DND-41 (cell line): Measurements from ENCODE around the gene ATXN1.

Source experiments
- ATAC-seq: fragments of 200-7000 bp; cut with Tn5 transposase; 3 replicates; pipeline ENCODE4 v1.9.1; 2021; ENCODE audit warnings: low read depth; ENCODE audit not compliant: insufficient read depth
- DNase-seq: peaks from one replicate; pipeline ENCODE4 v3.0.0-alpha.2; 2020
- H2AFZ ChIP-seq: 2 replicates; pipeline ENCODE4 v1.6.0; 2012; ENCODE audit warnings: low read depth, low read length
- H3K27ac ChIP-seq: 2 replicates; pipeline ENCODE4 v1.5.1; 2012; ENCODE audit warnings: low read length, inconsistent platforms
- H3K27me3 ChIP-seq: fragments of 200-600 bp; sonication (generic); 2 replicates; pipeline ENCODE4 v1.6.0; 2012; ENCODE audit warnings: low read length, mild to moderate bottlenecking, inconsistent platforms; ENCODE audit not compliant: insufficient read depth, poor library complexity
- H3K36me3 ChIP-seq: 2 replicates; pipeline ENCODE4 v1.5.1; 2012; ENCODE audit warnings: low read length, inconsistent platforms; ENCODE audit not compliant: insufficient read depth
- H3K4me1 ChIP-seq: 2 replicates; pipeline ENCODE4 v1.5.1; 2012; ENCODE audit warnings: mild to moderate bottlenecking, low read length; ENCODE audit not compliant: insufficient read depth
- H3K4me2 ChIP-seq: 2 replicates; pipeline ENCODE4 v1.6.0; 2012; ENCODE audit warnings: mild to moderate bottlenecking, moderate library complexity, low read length, inconsistent platforms; ENCODE audit not compliant: insufficient read depth
- H3K4me3 ChIP-seq, 2 experiments: fragments of 200-600 bp in 1 of 2; shearing (Covaris generic) in 1 of 2; 2 replicates each; pipeline ENCODE4 v1.5.1; 2012 to 2016; ENCODE audit warnings: inconsistent platforms in 2 of 2, low read length in 2 of 2, mild to moderate bottlenecking in 2 of 2, low read depth in 1 of 2, moderate library complexity in 1 of 2
- H3K79me2 ChIP-seq: 2 replicates; pipeline ENCODE4 v1.6.0; 2012; ENCODE audit warnings: low read length, inconsistent platforms; ENCODE audit not compliant: insufficient read depth
- H3K9ac ChIP-seq: 2 replicates; pipeline ENCODE4 v1.6.0; 2012; ENCODE audit warnings: low read depth, mild to moderate bottlenecking, inconsistent platforms, low read length, moderate library complexity
- H3K9me3 ChIP-seq: 2 replicates; pipeline ENCODE4 v1.5.1; 2012; ENCODE audit warnings: low read length, moderate library complexity, mild to moderate bottlenecking, inconsistent platforms; ENCODE audit not compliant: insufficient read depth, severe bottlenecking
- H4K20me1 ChIP-seq: 2 replicates; pipeline ENCODE4 v1.6.0; 2012; ENCODE audit warnings: low read length; ENCODE audit not compliant: insufficient read depth
- CTCF ChIP-seq: IDR thresholded peaks from 2 replicates; pipeline ENCODE4 v1.5.1; 2012; ENCODE audit warnings: borderline replicate concordance, low read length, moderate library complexity, mild to moderate bottlenecking; ENCODE audit not compliant: poor library complexity, severe bottlenecking; ENCODE audit errors: extremely low read depth
- EZH2 ChIP-seq: IDR thresholded peaks from 3 replicates; pipeline ENCODE4 v1.6.1; 2012; ENCODE audit warnings: borderline replicate concordance, low read depth, mild to moderate bottlenecking, moderate library complexity, low read length, inconsistent platforms; ENCODE audit not compliant: severe bottlenecking

The ATXN1 gene

GRCh38 chr6:16361121-16361520 lies 400.1 kb downstream of the ATXN1 start:
- H3K36me3 ChIP-seq: no peaks in the 10 kb centered on the region
- no peak overlapping the region for H3K9ac ChIP-seq
- no peaks in the 10 kb centered on the region for H3K79me2 ChIP-seq
- no peaks in the 10 kb centered on the region for H3K9me3 ChIP-seq
- H3K4me1 ChIP-seq: no peaks in the 10 kb centered on the region
- no peak for DNase-seq
- no peak overlapping the region for H3K4me2 ChIP-seq
- no peak overlapping the region for H3K27ac ChIP-seq
- H4K20me1 ChIP-seq: no peaks in the 10 kb centered on the region
- no peak overlapping the region for H2AFZ ChIP-seq
- H3K27me3 ChIP-seq: no peaks in the 10 kb centered on the region
- ATAC-seq: no peak
- TF ChIP-seq CTCF (no peak), EZH2 (no peak)
- H3K4me3 ChIP-seq: no peak overlapping the region

GRCh38 chr6:16360365-16360764 lies 400.9 kb downstream of the ATXN1 start:
- no peaks in the 10 kb centered on the region for H4K20me1 ChIP-seq
- H3K4me3 ChIP-seq: no peak overlapping the region
- H3K27ac ChIP-seq: no peak overlapping the region
- DNase-seq (no peak), ATAC-seq (no peak)
- no peaks in the 10 kb centered on the region for H3K79me2 ChIP-seq
- no peak overlapping the region for H3K4me2 ChIP-seq
- TF ChIP-seq EZH2 (no peak), CTCF (no peak)
- H3K9me3 ChIP-seq: no peaks in the 10 kb centered on the region
- H2AFZ ChIP-seq: no peak overlapping the region
- H3K9ac ChIP-seq: no peak overlapping the region
- H3K4me1 ChIP-seq: no peaks in the 10 kb centered on the region
- no peaks in the 10 kb centered on the region for H3K36me3 ChIP-seq
- no peaks in the 10 kb centered on the region for H3K27me3 ChIP-seq

GRCh38 chr6:16359563-16359962 lies 401.7 kb downstream of the ATXN1 start:
- H2AFZ ChIP-seq: no peak overlapping the region
- no peak overlapping the region for H3K27ac ChIP-seq
- TF ChIP-seq CTCF (no peak), EZH2 (no peak)
- no peaks in the 10 kb centered on the region for H3K27me3 ChIP-seq
- H4K20me1 ChIP-seq: no peaks in the 10 kb centered on the region
- no peak overlapping the region for H3K9ac ChIP-seq
- H3K4me1 ChIP-seq: no peaks in the 10 kb centered on the region
- no peak for ATAC-seq
- no peak overlapping the region for H3K4me2 ChIP-seq
- no peaks in the 10 kb centered on the region for H3K36me3 ChIP-seq
- no peak for DNase-seq
- H3K79me2 ChIP-seq: no peaks in the 10 kb centered on the region
- H3K4me3 ChIP-seq: no peak overlapping the region
- H3K9me3 ChIP-seq: no peaks in the 10 kb centered on the region
